Measurements from ENCODE around the gene SAMD7. TPM values are rescaled to one million over a fixed set of nuclear protein-coding genes. Genes with fewer than 3 reads are reported as not detected.
A peak's percentile ranks its signal among the peaks of the same experiment; 100 is the strongest.

The SAMD7 gene
- total RNA-seq, 2 experiments from 2014 or later, result not detected

- POLR2A ChIA-PET, result no interaction called here
Observed at GRCh38 chr3:169886671-169887070, 24.7 kb upstream of the SAMD7 start.

DNA sequence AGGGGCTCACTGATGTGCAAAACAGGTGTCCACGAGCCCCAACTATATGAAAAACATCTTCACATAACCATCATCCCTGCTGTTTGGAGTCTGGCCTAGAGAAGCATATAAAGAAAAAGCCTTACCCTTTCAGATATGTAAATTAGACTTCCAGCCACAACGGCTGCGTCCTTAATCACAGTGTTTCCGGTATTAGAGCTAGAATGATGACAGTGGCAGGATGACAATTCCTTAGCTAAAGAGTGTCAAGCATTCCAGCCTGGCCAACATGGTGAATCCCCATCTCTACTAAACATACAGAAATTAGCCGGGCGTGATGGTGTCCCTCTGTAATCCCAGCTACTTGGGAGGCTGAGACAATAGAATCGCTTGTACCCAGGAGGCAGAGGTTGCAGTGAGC, 19.5 kb upstream of the SAMD7 start:
- no peak overlapping the region for H3K27ac Mint-ChIP-seq
- H3K36me3 Mint-ChIP-seq, result no peaks in the 10 kb centered on the region
- H3K4me1 Mint-ChIP-seq, result peaks cover 3% of the 10 kb centered on the region
- ATAC-seq (ENCODE audit: low read depth) (no peak), DNase-seq (no peak)
- peaks cover 4% of the 10 kb centered on the region for H3K27me3 Mint-ChIP-seq
- POLR2A ChIA-PET, result no interaction called here
- H3K9me3 Mint-ChIP-seq, result no peaks in the 10 kb centered on the region
- H3K4me3 Mint-ChIP-seq, result no peak overlapping the region

More at GRCh38 chr3:169886671-169887070, 24.7 kb upstream of the SAMD7 start:
- ATAC-seq (ENCODE audit: low read depth) (no peak), DNase-seq (no peak)
- Mint-ChIP-seq H3K27me3 (no peaks in the 10 kb centered on the region), H3K36me3 (no peaks in the 10 kb centered on the region), H3K4me3 (no peak overlapping the region), H3K4me1 (peaks cover 8% of the 10 kb centered on the region), H3K27ac (no peak overlapping the region), H3K9me3 (no peaks in the 10 kb centered on the region)

- Mint-ChIP-seq H3K9me3 (no peaks in the 10 kb centered on the region), H3K27ac (no peak overlapping the region)
Observed at GRCh38 chr3:169894110-169894509, 17.3 kb upstream of the SAMD7 start.

GRCh38 chr3:169895072-169895471, 16.3 kb upstream of the SAMD7 start:
- Mint-ChIP-seq H3K27me3 (peaks cover 7% of the 10 kb centered on the region), H3K36me3 (no peaks in the 10 kb centered on the region), H3K9me3 (no peaks in the 10 kb centered on the region), H3K27ac (no peak overlapping the region), H3K4me3 (no peak overlapping the region), H3K4me1 (peaks cover 3% of the 10 kb centered on the region)
- DNase-seq, result no peak
- POLR2A ChIA-PET, result no interaction called here
- ATAC-seq (ENCODE audit: low read depth), result no peak

More at GRCh38 chr3:169894110-169894509, 17.3 kb upstream of the SAMD7 start:
- peaks cover 4% of the 10 kb centered on the region for H3K27me3 Mint-ChIP-seq
- ATAC-seq (ENCODE audit: low read depth), result no peak
- no peak overlapping the region for H3K4me3 Mint-ChIP-seq
- H3K36me3 Mint-ChIP-seq, result no peaks in the 10 kb centered on the region
- DNase-seq, result no peak
- POLR2A ChIA-PET, result no interaction called here
- peaks cover 3% of the 10 kb centered on the region for H3K4me1 Mint-ChIP-seq

DNA sequence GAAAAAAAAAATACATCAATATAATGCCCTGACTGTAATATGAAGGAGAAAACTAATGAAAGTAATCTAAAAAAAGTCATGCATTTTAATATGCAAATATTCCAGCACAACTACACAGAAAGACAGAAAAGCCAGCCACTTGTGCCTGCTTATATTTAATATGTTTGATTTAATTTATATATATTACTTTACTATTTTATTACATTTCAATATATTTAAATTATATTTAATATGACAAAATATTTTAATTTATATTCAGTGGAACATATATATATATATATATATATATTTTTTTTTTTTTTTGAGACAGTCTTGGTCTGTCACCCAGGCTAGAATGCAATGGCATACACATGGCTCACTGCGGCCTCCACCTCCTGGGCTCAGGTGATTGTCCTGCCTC, 14.1 kb upstream of the SAMD7 start:
- Mint-ChIP-seq H3K36me3 (peaks cover 1% of the 10 kb centered on the region), H3K27me3 (peaks cover 8% of the 10 kb centered on the region), H3K9me3 (peaks cover 8% of the 10 kb centered on the region), H3K4me1 (no peaks in the 10 kb centered on the region), H3K4me3 (no peak overlapping the region), H3K27ac (no peak overlapping the region)
- ATAC-seq (ENCODE audit: low read depth) (no peak), DNase-seq (no peak)
- POLR2A ChIA-PET, result no interaction called here

DNA sequence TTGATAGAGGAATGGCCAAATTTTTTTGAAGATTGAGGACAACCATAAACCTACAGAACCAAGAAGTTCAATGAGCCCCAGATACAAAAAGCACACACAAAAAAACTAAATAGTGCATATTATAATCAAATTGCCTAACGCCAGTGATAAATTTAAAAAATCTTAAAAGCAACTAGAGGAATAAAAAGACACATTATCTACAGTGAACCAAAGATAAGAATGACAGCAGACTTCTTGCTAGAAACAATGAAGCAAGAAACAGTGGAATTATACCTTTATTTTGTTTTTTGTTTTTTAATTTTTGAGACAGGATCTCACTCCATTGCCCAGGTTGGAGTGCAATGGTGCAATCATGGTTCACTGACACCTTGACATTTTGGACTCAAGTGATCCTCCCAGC, 9.9 kb upstream of the SAMD7 start:
- ATAC-seq (ENCODE audit: low read depth) (no peak), DNase-seq (no peak)
- Mint-ChIP-seq H3K36me3 (peaks cover 1% of the 10 kb centered on the region), H3K27me3 (peaks cover 6% of the 10 kb centered on the region), H3K27ac (no peak overlapping the region), H3K4me1 (no peaks in the 10 kb centered on the region), H3K9me3 (peaks cover 14% of the 10 kb centered on the region), H3K4me3 (no peak overlapping the region)
- POLR2A ChIA-PET, result no interaction called here

DNA sequence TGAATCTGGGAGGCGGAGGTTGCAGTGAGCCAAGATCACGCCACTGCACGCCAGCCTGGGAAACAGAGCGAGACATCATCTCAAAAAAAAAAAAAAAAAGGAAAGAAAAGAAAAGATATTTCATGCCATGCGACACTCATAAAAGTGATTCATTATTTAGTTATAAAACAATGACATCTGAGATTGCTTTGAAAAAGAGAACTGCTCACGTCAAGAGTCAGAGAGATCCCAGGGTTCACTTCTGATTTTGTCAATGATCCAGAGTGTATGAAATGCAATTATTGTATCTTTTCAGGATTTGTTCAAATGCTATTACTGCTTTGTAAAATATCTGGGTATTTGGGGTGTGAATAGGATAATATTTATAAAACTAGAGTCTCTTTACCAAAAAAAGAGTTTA, 6.0 kb upstream of the SAMD7 start:
- Mint-ChIP-seq H3K9me3 (peaks cover 13% of the 10 kb centered on the region), H3K4me3 (no peak overlapping the region), H3K27ac (no peak overlapping the region), H3K36me3 (peaks cover 1% of the 10 kb centered on the region), H3K27me3 (peaks cover 2% of the 10 kb centered on the region), H3K4me1 (no peaks in the 10 kb centered on the region)
- POLR2A ChIA-PET, result no interaction called here
- no peak for DNase-seq
- ATAC-seq (ENCODE audit: low read depth), result no peak

GRCh38 chr3:169907476-169907875, 3.9 kb upstream of the SAMD7 start:
- H3K4me3 Mint-ChIP-seq, result no peak overlapping the region
- DNase-seq, result no peak
- POLR2A ChIA-PET, result no interaction called here
- H3K9me3 Mint-ChIP-seq, result peaks cover 6% of the 10 kb centered on the region
- H3K27me3 Mint-ChIP-seq, result peaks cover 2% of the 10 kb centered on the region
- no peak overlapping the region for H3K27ac Mint-ChIP-seq
- ATAC-seq (ENCODE audit: low read depth), result no peak
- no peaks in the 10 kb centered on the region for H3K36me3 Mint-ChIP-seq
- no peaks in the 10 kb centered on the region for H3K4me1 Mint-ChIP-seq

DNA sequence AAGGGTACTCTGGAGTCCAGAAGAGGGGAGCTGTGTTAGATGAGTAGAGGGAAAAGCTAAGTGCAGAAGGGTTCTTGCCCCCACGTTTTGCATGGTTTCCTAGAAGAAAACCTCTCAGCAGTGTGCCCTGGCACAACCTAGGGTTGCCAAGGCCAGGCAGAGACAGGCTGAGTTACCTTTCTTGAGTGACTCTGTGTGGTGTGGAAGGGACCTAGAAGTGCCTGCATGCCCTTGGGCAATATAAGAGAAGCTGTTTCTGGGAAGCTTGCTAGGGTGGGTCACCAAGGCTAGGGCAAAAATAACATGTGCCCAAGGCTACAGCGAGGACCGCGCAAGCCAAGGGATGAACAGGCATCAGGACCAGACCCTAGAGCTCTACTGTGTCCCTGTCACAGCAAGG, 3.4 kb upstream of the SAMD7 start:
- H3K9me3 Mint-ChIP-seq, result peaks cover 4% of the 10 kb centered on the region
- DNase-seq, result no peak
- H3K4me1 Mint-ChIP-seq, result no peaks in the 10 kb centered on the region
- no peak overlapping the region for H3K4me3 Mint-ChIP-seq
- H3K27me3 Mint-ChIP-seq, result peaks cover 2% of the 10 kb centered on the region
- no peak for ATAC-seq (ENCODE audit: low read depth)
- no peaks in the 10 kb centered on the region for H3K36me3 Mint-ChIP-seq
- H3K27ac Mint-ChIP-seq, result no peak overlapping the region
- POLR2A ChIA-PET, result no interaction called here

DNA sequence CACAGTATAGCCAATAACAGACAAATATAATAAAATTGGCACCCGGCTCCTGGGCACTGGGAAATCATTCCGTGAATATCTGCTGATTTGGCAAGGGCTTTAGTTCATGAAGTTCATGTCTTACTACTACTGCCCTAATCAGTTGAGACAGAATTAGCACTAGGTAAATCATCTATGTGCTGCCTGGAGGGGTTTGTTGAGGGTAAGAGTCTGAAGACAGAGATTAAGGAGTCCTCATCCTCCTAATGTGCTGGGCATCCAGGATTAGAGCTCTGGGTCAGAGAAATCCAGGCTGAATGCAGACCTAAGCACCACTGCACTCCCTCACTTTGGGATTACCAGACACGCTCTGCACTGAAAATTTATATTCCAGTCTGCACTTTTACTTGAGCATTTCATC, 2.0 kb downstream of the SAMD7 start:
- Mint-ChIP-seq H3K27ac (no peak overlapping the region), H3K4me1 (no peaks in the 10 kb centered on the region), H3K27me3 (no peaks in the 10 kb centered on the region), H3K36me3 (no peaks in the 10 kb centered on the region), H3K9me3 (no peaks in the 10 kb centered on the region), H3K4me3 (no peak overlapping the region)
- ATAC-seq (ENCODE audit: low read depth), result no peak
- no peak for DNase-seq
- POLR2A ChIA-PET, result no interaction called here

- DNase-seq, result no peak
- H3K27ac Mint-ChIP-seq, result no peak overlapping the region
- ATAC-seq (ENCODE audit: low read depth), result no peak
- H3K27me3 Mint-ChIP-seq, result no peaks in the 10 kb centered on the region
- H3K4me3 Mint-ChIP-seq, result no peak overlapping the region
- H3K36me3 Mint-ChIP-seq, result no peaks in the 10 kb centered on the region
- H3K4me1 Mint-ChIP-seq, result no peaks in the 10 kb centered on the region
- H3K9me3 Mint-ChIP-seq, result no peaks in the 10 kb centered on the region
- POLR2A ChIA-PET, result no interaction called here
Observed at GRCh38 chr3:169914321-169914720, 2.9 kb downstream of the SAMD7 start.

GRCh38 chr3:169923189-169923588, 11.8 kb downstream of the SAMD7 start:
- no peaks in the 10 kb centered on the region for H3K9me3 Mint-ChIP-seq
- DNase-seq, result no peak
- no peaks in the 10 kb centered on the region for H3K27me3 Mint-ChIP-seq
- no peak for ATAC-seq (ENCODE audit: low read depth)
- POLR2A ChIA-PET, result no interaction called here
- H3K27ac Mint-ChIP-seq, result no peak overlapping the region
- H3K4me3 Mint-ChIP-seq, result no peak overlapping the region
- no peaks in the 10 kb centered on the region for H3K4me1 Mint-ChIP-seq
- no peaks in the 10 kb centered on the region for H3K36me3 Mint-ChIP-seq

DNA sequence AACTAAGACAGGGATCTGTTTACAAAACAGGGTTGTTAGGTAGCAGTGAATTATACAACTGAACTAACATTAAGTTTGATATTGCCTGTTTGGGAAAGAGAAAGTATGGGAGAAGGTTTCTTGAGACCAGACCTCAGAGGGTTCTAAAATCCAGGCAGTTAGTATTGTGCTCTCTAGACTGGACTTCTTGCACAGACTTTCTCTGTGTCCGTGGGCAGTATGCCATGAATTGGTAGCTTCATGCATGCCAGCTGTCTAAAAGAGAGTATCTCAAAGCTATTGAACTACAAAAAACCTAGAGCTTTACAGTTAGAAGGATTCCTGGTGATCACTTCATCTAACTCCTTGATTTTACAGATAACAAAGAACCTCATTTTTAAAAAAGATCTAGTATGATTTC, 12.5 kb downstream of the SAMD7 start:
- Mint-ChIP-seq H3K27me3 (no peaks in the 10 kb centered on the region), H3K36me3 (no peaks in the 10 kb centered on the region), H3K9me3 (no peaks in the 10 kb centered on the region), H3K27ac (no peak overlapping the region), H3K4me1 (no peaks in the 10 kb centered on the region), H3K4me3 (no peak overlapping the region)
- POLR2A ChIA-PET, result no interaction called here
- DNase-seq, result no peak
- ATAC-seq (ENCODE audit: low read depth), result no peak

GRCh38 chr3:169929830-169930519, 18.6 kb downstream of the SAMD7 start:
- peaks cover 2% of the 10 kb centered on the region for H3K27me3 Mint-ChIP-seq
- H3K4me1 Mint-ChIP-seq, result peaks cover 3% of the 10 kb centered on the region
- no peak overlapping the region for H3K27ac Mint-ChIP-seq
- DNase-seq (no peak), ATAC-seq (ENCODE audit: low read depth) (peak; percentile 45)
- H3K4me3 Mint-ChIP-seq, result no peak overlapping the region
- POLR2A ChIA-PET, result no interaction called here
- H3K36me3 Mint-ChIP-seq, result no peaks in the 10 kb centered on the region
- H3K9me3 Mint-ChIP-seq, result no peaks in the 10 kb centered on the region

DNA sequence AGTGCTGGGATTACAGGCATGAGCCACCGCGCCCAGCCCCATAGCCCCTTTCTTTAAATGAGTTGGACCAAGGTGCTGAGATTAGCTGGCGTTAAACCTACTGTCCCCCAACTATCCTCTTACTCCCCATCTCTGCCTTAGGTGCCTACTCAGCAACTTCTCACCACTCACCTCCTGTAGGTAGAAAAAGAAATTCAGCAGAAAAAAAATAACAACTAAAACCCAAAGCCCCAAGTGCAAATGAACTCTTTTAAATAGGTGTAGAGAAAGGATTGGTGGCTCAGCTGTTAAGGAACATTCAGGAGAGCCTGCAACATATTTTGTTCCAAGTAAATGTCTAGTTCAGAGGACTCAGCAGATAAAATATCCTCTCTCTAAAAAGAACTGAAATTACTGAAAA, 19.5 kb downstream of the SAMD7 start:
- H3K27me3 Mint-ChIP-seq, result peaks cover 6% of the 10 kb centered on the region

More for the DNA sequence above, 19.5 kb downstream of the SAMD7 start:
- Mint-ChIP-seq H3K4me3 (no peak overlapping the region), H3K27ac (no peak overlapping the region), H3K36me3 (no peaks in the 10 kb centered on the region), H3K4me1 (peaks cover 3% of the 10 kb centered on the region), H3K9me3 (no peaks in the 10 kb centered on the region)
- no peak for ATAC-seq (ENCODE audit: low read depth)
- POLR2A ChIA-PET, result no interaction called here
- DNase-seq, result no peak
